Prostate gland (tissue), 2 donors: ENCODE data around the gene ELP5. TPM values are rescaled to one million over a fixed set of nuclear protein-coding genes. Genes with fewer than 3 reads are reported as not detected.

Experiments
- DNase-seq: peaks from one replicate; pipeline ENCODE4 v3.0.0-alpha.2; 2019; ENCODE audit warnings: low spot score
- H3K27ac ChIP-seq, 2 donors: fragments of 200-600 bp; sonication (generic); 2 replicates each; pipeline ENCODE4 v1.5.1; 2017 to 2019
- H3K27me3 ChIP-seq: fragments of 200-600 bp; sonication (generic); replicated peaks from 2 replicates; pipeline ENCODE4 v1.5.1; 2019; ENCODE audit not compliant: insufficient read depth
- H3K36me3 ChIP-seq, 2 donors: fragments of 200-600 bp; sonication (generic); 1 replicate in 1 of 2; 2 replicates in 1 of 2; pipeline versions ENCODE4 v1.5.1 to v1.8.1; 2017 to 2019
- H3K4me1 ChIP-seq: fragments of 200-600 bp; sonication (generic); replicated peaks from 2 replicates; pipeline ENCODE4 v1.5.1; 2019
- H3K4me3 ChIP-seq, 2 donors: fragments of 200-600 bp; sonication (generic); 2 replicates each; pipeline ENCODE4 v1.5.1; 2017 to 2019
- H3K9me3 ChIP-seq: fragments of 200-600 bp; sonication (generic); 2 replicates; pipeline ENCODE4 v1.5.1; 2017
- CTCF ChIP-seq, 4 experiments: fragments of 200-600 bp in 2 of 4; fragments of 450-650 bp in 2 of 4; sonication (generic) in 2 of 4; IDR thresholded peaks; 1 replicate in 3 of 4; 2 replicates in 1 of 4; pipeline ENCODE4 v1.5.1; 2016 to 2019; ENCODE audit warnings: antibody characterized with exemption in 4 of 4, mild to moderate bottlenecking in 2 of 4, moderate library complexity in 2 of 4
- POLR2A ChIP-seq: fragments of 450-650 bp; IDR thresholded peaks from one replicate; pipeline ENCODE4 v1.6.1; 2016; ENCODE audit warnings: antibody characterized with exemption, mild to moderate bottlenecking
- POLR2AphosphoS5 ChIP-seq: sonication (generic); formaldehyde crosslinking; IDR thresholded peaks from one replicate; pipeline ENCODE4 v1.6.1; 2017; ENCODE audit warnings: antibody characterized with exemption
- WGBS: methylation state at CpG from one replicate; pipeline ENCODE4 v1.1.5; 2018; 5-methylcytosine and 5-hydroxymethylcytosine counted together
- intact Hi-C: fragments of 100-400 bp; cut with DNase I; formaldehyde crosslinking; loops from one replicate; pipeline ENCODE4 v1.14.2; 2022
- total RNA-seq, 2 donors: library from RNA; depleted of rRNA; stranded (reverse); fragments of >200 nt; gene quantifications; one replicate each; pipeline ENCODE4 v1.1.0, GENCODE V29; 2016

The ELP5 gene
- total RNA-seq, 2 donors from 2014 or later, result 50.1 to 65.2 TPM

- Histone ChIP-seq H3K27me3 (no peaks in the 10 kb centered on the region), H3K4me3 (peak overlapping the region in 1 of 2 donors; percentile 3), H3K9me3 (no peaks in the 10 kb centered on the region), H3K4me1 (peaks cover 13% of the 10 kb centered on the region), H3K36me3 (no peaks in the 10 kb centered on the region), H3K27ac (peak overlapping the region; percentile 5 to 25)
- TF ChIP-seq CTCF (IDR thresholded peaks at IDR 0.05) (no peak), POLR2AphosphoS5 (peak; percentile 2), POLR2A (no peak)
- DNase-seq, result no peak
- WGBS, result 54% methylated on average over 42 of the region's 42 CpGs
- intact Hi-C loops, result loop anchor here (1.0 kb wide), 1 partner anchor 15 kb away; no protein-coding TSS in a partner anchor
Measured at GRCh38 chr17:7295230-7296180, 43.5 kb downstream of the ELP5 start.

GRCh38 chr17:7296189-7296861 is 44.3 kb downstream of the ELP5 start:
- peaks cover 13% of the 10 kb centered on the region for H3K4me1 ChIP-seq
- DNase-seq, result peak; percentile 73
- peak overlapping the region; percentile 5 to 25 for H3K27ac ChIP-seq
- H3K4me3 ChIP-seq, result peak overlapping the region in 1 of 2 donors; percentile 3
- no peaks in the 10 kb centered on the region for H3K9me3 ChIP-seq
- intact Hi-C loops, result loop anchor here (1.0 kb wide), 1 partner anchor 16 kb away; no protein-coding TSS in a partner anchor
- TF ChIP-seq POLR2A (no peak), POLR2AphosphoS5 (peak; percentile 61), CTCF (IDR thresholded peaks at IDR 0.05) (peak; percentile 85 to 98 (median 96))
- no peaks in the 10 kb centered on the region for H3K36me3 ChIP-seq
- no peaks in the 10 kb centered on the region for H3K27me3 ChIP-seq
- 4% methylated on average over 47 of the region's 51 CpGs for WGBS

GRCh38 chr17:7304179-7304578 is 52.2 kb downstream of the ELP5 start:
- H3K4me3 ChIP-seq, result no peak overlapping the region
- H3K9me3 ChIP-seq, result no peaks in the 10 kb centered on the region
- 94% methylated on average over 7 of the region's 7 CpGs for WGBS
- no peaks in the 10 kb centered on the region for H3K4me1 ChIP-seq
- H3K36me3 ChIP-seq, result no peaks in the 10 kb centered on the region
- H3K27me3 ChIP-seq, result no peaks in the 10 kb centered on the region
- TF ChIP-seq CTCF (IDR thresholded peaks at IDR 0.05) (no peak), POLR2AphosphoS5 (no peak), POLR2A (no peak)
- DNase-seq, result no peak
- no peak overlapping the region for H3K27ac ChIP-seq
- intact Hi-C loops, result no loop called here

GRCh38 chr17:7306911-7307685 is 55.1 kb downstream of the ELP5 start, which contains the start of gene EIF5A:
TSS of gene EIF5A (plus strand) at chr17:7307628. CDS start at chr17:7309636, 2,008 bp downstream.
- peak within 1 kb of the TSS; percentile 97 to 99 for H3K27ac ChIP-seq
- DNase-seq, result peak; percentile 99
- H3K4me1 ChIP-seq, result peaks cover 8% of the 10 kb centered on the region
- H3K27me3 ChIP-seq, result no peaks in the 10 kb centered on the region
- H3K36me3 ChIP-seq, result peaks cover 0 to 5% of the 10 kb centered on the region in 2 donors
- no peaks in the 10 kb centered on the region for H3K9me3 ChIP-seq
- intact Hi-C loops, result no loop called here
- peak in 1 of 4 experiments; percentile 23 for TF ChIP-seq CTCF (IDR thresholded peaks at IDR 0.05)
- peak; percentile 99 for TF ChIP-seq POLR2AphosphoS5
- peak; percentile 94 for TF ChIP-seq POLR2A
- WGBS, result under 1% methylated on average over 64 of the region's 64 CpGs
- H3K4me3 ChIP-seq, result peak within 1 kb of the TSS; percentile 99
